HepG2 (cell line): ENCODE measurements around the gene REEP3. TPM values are rescaled to one million over a fixed set of nuclear protein-coding genes. Genes with fewer than 3 reads are reported as not detected.

ENCODE experiments used
- ATF7-NPFF ChIP-seq: sonication (generic); formaldehyde crosslinking; IDR thresholded peaks from 2 replicates; pipeline ENCODE4 v1.8.1; 2023; ENCODE audit warnings: mild to moderate bottlenecking, low read depth, missing genetic modification reagents, moderate library complexity
- DMAP1 ChIP-seq: IDR thresholded peaks from 2 replicates; pipeline ENCODE4 v1.6.1; 2016
- FOXA3 ChIP-seq: IDR thresholded peaks from 2 replicates; pipeline ENCODE4 v1.6.1; 2016; ENCODE audit warnings: missing genetic modification reagents, missing compliant biosample characterization
- GATAD2A ChIP-seq: IDR thresholded peaks from 2 replicates; pipeline ENCODE4 v1.6.1; 2016
- ISX ChIP-seq: sonication (generic); formaldehyde crosslinking; conservative IDR thresholded peaks from 2 replicates; pipeline ENCODE4 v1.5.0; 2020; ENCODE audit warnings: missing genetic modification reagents
- KAT7 ChIP-seq: IDR thresholded peaks from 2 replicates; pipeline ENCODE4 v1.6.1; 2018; ENCODE audit warnings: borderline replicate concordance, missing compliant biosample characterization
- KDM2A ChIP-seq: sonication (generic); formaldehyde crosslinking; IDR thresholded peaks from 2 replicates; pipeline ENCODE4 v1.4.0; 2020; ENCODE audit warnings: low read depth, missing genetic modification reagents, borderline replicate concordance
- KDM6A ChIP-seq: IDR thresholded peaks from 2 replicates; pipeline ENCODE4 v1.6.1; 2016; ENCODE audit warnings: low read depth
- MAFG ChIP-seq: sonication (generic); formaldehyde crosslinking; IDR thresholded peaks from 2 replicates; pipeline ENCODE4 v1.5.1; 2020; ENCODE audit warnings: mild to moderate bottlenecking, missing genetic modification reagents
- MTF2 ChIP-seq: sonication (generic); formaldehyde crosslinking; IDR thresholded peaks from 2 replicates; pipeline ENCODE4 v1.5.0; 2020; ENCODE audit warnings: missing genetic modification reagents, borderline replicate concordance
- TCF7 ChIP-seq: sonication (generic); IDR thresholded peaks from 2 replicates; pipeline ENCODE4 v1.6.1; 2016; ENCODE audit warnings: antibody characterized with exemption, low read depth
- UBTF ChIP-seq: sonication (generic); formaldehyde crosslinking; IDR thresholded peaks from 2 replicates; pipeline ENCODE4 v1.4.0; 2020; ENCODE audit warnings: mild to moderate bottlenecking, missing genetic modification reagents
- ZBTB4 ChIP-seq: sonication (generic); formaldehyde crosslinking; IDR thresholded peaks from 2 replicates; pipeline ENCODE4 v1.4.0; 2020; ENCODE audit warnings: missing genetic modification reagents, mild to moderate bottlenecking, borderline replicate concordance
- ZNF564 ChIP-seq: sonication (generic); formaldehyde crosslinking; IDR thresholded peaks from 2 replicates; pipeline ENCODE4 v1.8.1; 2023; ENCODE audit warnings: mild to moderate bottlenecking, missing genetic modification reagents
- polyA plus RNA-seq, 8 experiments: library from polyadenylated mRNA; depleted of rRNA in 3 of 8; stranded (reverse) in 7 of 8; unstranded in 1 of 8; fragments of >200 nt; fragmentation: Illumina TruSeq in 4 of 8; extraction: Trizol in 4 of 8; gene quantifications; 2 replicates each; pipeline versions ENCODE4 v1.2.1 to v1.2.3, GENCODE V29; 2011 to 2016; ENCODE audit warnings: low read depth in 4 of 8, missing spikeins in 1 of 8, mixed read lengths in 1 of 8; ENCODE audit not compliant: insufficient read depth in 1 of 8
- total RNA-seq, 5 experiments: library from RNA; depleted of rRNA; stranded (reverse); fragments of >200 nt; fragmentation: Illumina TruSeq; extraction: Trizol; gene quantifications; 2 replicates each; pipeline ENCODE4 v1.2.3, GENCODE V29; 2016; ENCODE audit warnings: low read depth in 1 of 5
- TF ChIP-seq, protein P1 (sequence below): sonication (generic); formaldehyde crosslinking; IDR thresholded peaks from 2 replicates; pipeline ENCODE4 v1.4.0; 2020; ENCODE audit warnings: mild to moderate bottlenecking, missing genetic modification reagents
- TF ChIP-seq, protein P2 (sequence below): sonication (generic); formaldehyde crosslinking; IDR thresholded peaks from 2 replicates; pipeline ENCODE4 v1.8.0; 2022; ENCODE audit warnings: missing genetic modification reagents, mild to moderate bottlenecking, borderline replicate concordance
- TF ChIP-seq, protein P3 (sequence below): sonication (generic); formaldehyde crosslinking; IDR thresholded peaks from 2 replicates; pipeline ENCODE4 v1.4.0; 2020; ENCODE audit warnings: missing genetic modification reagents, borderline replicate concordance
- TF ChIP-seq, protein P4 (sequence below): sonication (generic); formaldehyde crosslinking; IDR thresholded peaks from 2 replicates; pipeline ENCODE4 v1.4.0; 2020; ENCODE audit warnings: missing genetic modification reagents

REEP3 gene
- total and polyA plus RNA-seq, 2 of the 13 experiments (the other 11 are each of a cell fraction or from before 2014, with no cell fraction given) = 7.1 to 31.4 TPM

GRCh38 chr10:63506554-63506953 lies 14.6 kb upstream of the REEP3 start (continued):
- no peak for TF ChIP-seq MTF2 (CRISPR knock-in tag)
- TF ChIP-seq KDM2A (CRISPR knock-in tag) = no peak
- TF ChIP-seq KAT7 (CRISPR knock-in tag) = no peak
- TF ChIP-seq ZNF564 (CRISPR knock-in tag) = no peak
- TF ChIP-seq, protein P1, sequence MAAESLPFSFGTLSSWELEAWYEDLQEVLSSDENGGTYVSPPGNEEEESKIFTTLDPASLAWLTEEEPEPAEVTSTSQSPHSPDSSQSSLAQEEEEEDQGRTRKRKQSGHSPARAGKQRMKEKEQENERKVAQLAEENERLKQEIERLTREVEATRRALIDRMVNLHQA (CRISPR knock-in tag) = no peak
- TF ChIP-seq TCF7 = no peak
- TF ChIP-seq MAFG (CRISPR knock-in tag) = no peak
- TF ChIP-seq ATF7-NPFF (CRISPR knock-in tag) = no peak
- TF ChIP-seq, protein P2, sequence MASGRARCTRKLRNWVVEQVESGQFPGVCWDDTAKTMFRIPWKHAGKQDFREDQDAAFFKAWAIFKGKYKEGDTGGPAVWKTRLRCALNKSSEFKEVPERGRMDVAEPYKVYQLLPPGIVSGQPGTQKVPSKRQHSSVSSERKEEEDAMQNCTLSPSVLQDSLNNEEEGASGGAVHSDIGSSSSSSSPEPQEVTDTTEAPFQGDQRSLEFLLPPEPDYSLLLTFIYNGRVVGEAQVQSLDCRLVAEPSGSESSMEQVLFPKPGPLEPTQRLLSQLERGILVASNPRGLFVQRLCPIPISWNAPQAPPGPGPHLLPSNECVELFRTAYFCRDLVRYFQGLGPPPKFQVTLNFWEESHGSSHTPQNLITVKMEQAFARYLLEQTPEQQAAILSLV (CRISPR knock-in tag) = no peak
- TF ChIP-seq KDM6A (CRISPR knock-in tag) = peak; percentile 41; the same call in 1 of the 2 replicates
- TF ChIP-seq, protein P3, sequence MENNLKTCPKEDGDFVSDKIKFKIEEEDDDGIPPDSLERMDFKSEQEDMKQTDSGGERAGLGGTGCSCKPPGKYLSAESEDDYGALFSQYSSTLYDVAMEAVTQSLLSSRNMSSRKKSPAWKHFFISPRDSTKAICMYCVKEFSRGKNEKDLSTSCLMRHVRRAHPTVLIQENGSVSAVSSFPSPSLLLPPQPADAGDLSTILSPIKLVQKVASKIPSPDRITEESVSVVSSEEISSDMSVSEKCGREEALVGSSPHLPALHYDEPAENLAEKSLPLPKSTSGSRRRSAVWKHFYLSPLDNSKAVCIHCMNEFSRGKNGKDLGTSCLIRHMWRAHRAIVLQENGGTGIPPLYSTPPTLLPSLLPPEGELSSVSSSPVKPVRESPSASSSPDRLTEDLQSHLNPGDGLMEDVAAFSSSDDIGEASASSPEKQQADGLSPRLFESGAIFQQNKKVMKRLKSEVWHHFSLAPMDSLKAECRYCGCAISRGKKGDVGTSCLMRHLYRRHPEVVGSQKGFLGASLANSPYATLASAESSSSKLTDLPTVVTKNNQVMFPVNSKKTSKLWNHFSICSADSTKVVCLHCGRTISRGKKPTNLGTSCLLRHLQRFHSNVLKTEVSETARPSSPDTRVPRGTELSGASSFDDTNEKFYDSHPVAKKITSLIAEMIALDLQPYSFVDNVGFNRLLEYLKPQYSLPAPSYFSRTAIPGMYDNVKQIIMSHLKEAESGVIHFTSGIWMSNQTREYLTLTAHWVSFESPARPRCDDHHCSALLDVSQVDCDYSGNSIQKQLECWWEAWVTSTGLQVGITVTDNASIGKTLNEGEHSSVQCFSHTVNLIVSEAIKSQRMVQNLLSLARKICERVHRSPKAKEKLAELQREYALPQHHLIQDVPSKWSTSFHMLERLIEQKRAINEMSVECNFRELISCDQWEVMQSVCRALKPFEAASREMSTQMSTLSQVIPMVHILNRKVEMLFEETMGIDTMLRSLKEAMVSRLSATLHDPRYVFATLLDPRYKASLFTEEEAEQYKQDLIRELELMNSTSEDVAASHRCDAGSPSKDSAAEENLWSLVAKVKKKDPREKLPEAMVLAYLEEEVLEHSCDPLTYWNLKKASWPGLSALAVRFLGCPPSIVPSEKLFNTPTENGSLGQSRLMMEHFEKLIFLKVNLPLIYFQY (CRISPR knock-in tag) = no peak
- TF ChIP-seq ZBTB4 (CRISPR knock-in tag) = no peak
- TF ChIP-seq, protein P4, sequence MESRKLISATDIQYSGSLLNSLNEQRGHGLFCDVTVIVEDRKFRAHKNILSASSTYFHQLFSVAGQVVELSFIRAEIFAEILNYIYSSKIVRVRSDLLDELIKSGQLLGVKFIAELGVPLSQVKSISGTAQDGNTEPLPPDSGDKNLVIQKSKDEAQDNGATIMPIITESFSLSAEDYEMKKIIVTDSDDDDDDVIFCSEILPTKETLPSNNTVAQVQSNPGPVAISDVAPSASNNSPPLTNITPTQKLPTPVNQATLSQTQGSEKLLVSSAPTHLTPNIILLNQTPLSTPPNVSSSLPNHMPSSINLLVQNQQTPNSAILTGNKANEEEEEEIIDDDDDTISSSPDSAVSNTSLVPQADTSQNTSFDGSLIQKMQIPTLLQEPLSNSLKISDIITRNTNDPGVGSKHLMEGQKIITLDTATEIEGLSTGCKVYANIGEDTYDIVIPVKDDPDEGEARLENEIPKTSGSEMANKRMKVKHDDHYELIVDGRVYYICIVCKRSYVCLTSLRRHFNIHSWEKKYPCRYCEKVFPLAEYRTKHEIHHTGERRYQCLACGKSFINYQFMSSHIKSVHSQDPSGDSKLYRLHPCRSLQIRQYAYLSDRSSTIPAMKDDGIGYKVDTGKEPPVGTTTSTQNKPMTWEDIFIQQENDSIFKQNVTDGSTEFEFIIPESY = peak; percentile 72; the same call in 1 of the 2 replicates
- TF ChIP-seq DMAP1 (CRISPR knock-in tag) = no peak
- TF ChIP-seq GATAD2A (CRISPR knock-in tag) = peak; percentile 41
- no peak for TF ChIP-seq UBTF (CRISPR knock-in tag)
- TF ChIP-seq ISX (CRISPR knock-in tag) = no peak
- TF ChIP-seq FOXA3 = peak; percentile 57; the same call in 1 of the 2 replicates
